Thoracic aorta (tissue), 2 donors: ENCODE results near the gene MASP2. TPM values are rescaled to one million over a fixed set of nuclear protein-coding genes. Genes with fewer than 3 reads are reported as not detected.
"Not testable (repeated sequence)": the region's sequence is repeated elsewhere in the genome, so short reads cannot be mapped to it uniquely, and the experiment has no call there.

Experiments
- ATAC-seq: fragments of 150-250 bp; one replicate; pipeline ENCODE4 v1.8.0; 2017; ENCODE audit warnings: low read depth; ENCODE audit not compliant: insufficient number of reproducible peaks, low FRiP score
- DNase-seq: peaks from one replicate; pipeline ENCODE4 v3.0.0-alpha.2; 2020; ENCODE audit warnings: low spot score
- H3K27ac ChIP-seq, 2 donors: fragments of 200-600 bp; sonication (generic); 1 replicate in 1 of 2; 2 replicates in 1 of 2; pipeline ENCODE4 v1.5.1; 2016; ENCODE audit warnings: mild to moderate bottlenecking in 2 of 2, moderate library complexity in 2 of 2
- H3K27me3 ChIP-seq: fragments of 200-600 bp; sonication (generic); replicated peaks from 2 replicates; pipeline ENCODE4 v1.6.0; 2016; ENCODE audit warnings: mild to moderate bottlenecking; ENCODE audit not compliant: insufficient read depth
- H3K36me3 ChIP-seq: fragments of 200-600 bp; sonication (generic); one replicate; pipeline ENCODE4 v1.5.1; 2016
- H3K4me1 ChIP-seq, 2 donors: fragments of 200-600 bp; sonication (generic); 1 replicate in 1 of 2; 2 replicates in 1 of 2; pipeline versions ENCODE4 v1.5.1 to v1.6.0; 2016; ENCODE audit warnings: low read depth in 2 of 2, mild to moderate bottlenecking in 1 of 2; ENCODE audit not compliant: control insufficient read depth in 1 of 2
- H3K4me3 ChIP-seq: fragments of 200-600 bp; sonication (generic); 2 replicates; pipeline ENCODE4 v1.5.1; 2016; ENCODE audit warnings: mild to moderate bottlenecking
- H3K9me3 ChIP-seq: fragments of 200-600 bp; sonication (generic); 2 replicates; pipeline ENCODE4 v1.5.1; 2016
- total RNA-seq, 2 donors: library from RNA; depleted of rRNA; stranded (reverse); fragments of >200 nt; gene quantifications; one replicate each; pipeline versions ENCODE4 v1.1.0 to v1.2.3, GENCODE V29; 2016
- TF ChIP-seq, protein P1 (sequence below): fragments of 200-600 bp; sonication (generic); IDR thresholded peaks from one replicate; pipeline ENCODE4 v1.5.1; 2019; ENCODE audit warnings: antibody characterized with exemption

The MASP2 gene
- total RNA-seq, 2 donors from 2014 or later: not detected

DNA sequence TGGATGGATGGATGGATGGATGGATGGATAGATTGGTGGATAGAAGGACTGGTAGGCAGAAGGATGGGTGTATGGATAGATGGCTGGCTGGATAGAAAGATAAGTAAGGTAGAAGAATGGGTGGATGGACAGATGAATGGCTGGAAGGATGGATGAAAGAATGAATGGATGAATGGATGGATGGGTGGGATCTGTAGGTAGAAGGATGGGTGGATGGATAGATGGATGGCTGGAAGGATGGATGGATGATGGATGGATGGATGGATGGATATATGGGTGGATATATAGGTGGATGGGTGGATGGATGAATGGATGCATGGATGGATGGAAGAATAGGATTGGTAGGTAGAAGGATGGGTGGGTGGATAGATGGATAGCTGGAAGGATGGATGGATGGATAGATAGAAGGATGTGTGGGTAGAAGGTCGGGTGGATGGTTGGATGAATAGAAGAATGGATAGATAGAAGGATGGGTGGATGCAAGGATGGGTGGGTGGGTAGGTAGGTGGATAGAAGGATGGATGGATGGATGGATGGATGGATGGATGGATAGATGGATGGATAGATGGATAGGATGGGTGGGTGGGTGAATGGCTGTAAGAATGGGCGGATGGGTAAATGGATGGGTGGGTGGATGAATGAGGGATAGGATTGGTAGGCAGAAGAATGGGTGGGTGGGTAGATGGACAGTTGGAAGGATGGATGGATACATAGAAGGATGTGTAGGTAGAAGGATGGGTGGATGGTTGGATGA lies 7.5 kb downstream of the MASP2 start:
- Histone ChIP-seq H3K4me1 (peaks cover 5 to 8% of the 10 kb centered on the region in 2 donors), H3K27ac (no peak overlapping the region), H3K4me3 (no peak overlapping the region), H3K36me3 (no peaks in the 10 kb centered on the region), H3K27me3 (no peaks in the 10 kb centered on the region), H3K9me3 (no peaks in the 10 kb centered on the region)
- ATAC-seq: no peak
- TF ChIP-seq, protein P1, sequence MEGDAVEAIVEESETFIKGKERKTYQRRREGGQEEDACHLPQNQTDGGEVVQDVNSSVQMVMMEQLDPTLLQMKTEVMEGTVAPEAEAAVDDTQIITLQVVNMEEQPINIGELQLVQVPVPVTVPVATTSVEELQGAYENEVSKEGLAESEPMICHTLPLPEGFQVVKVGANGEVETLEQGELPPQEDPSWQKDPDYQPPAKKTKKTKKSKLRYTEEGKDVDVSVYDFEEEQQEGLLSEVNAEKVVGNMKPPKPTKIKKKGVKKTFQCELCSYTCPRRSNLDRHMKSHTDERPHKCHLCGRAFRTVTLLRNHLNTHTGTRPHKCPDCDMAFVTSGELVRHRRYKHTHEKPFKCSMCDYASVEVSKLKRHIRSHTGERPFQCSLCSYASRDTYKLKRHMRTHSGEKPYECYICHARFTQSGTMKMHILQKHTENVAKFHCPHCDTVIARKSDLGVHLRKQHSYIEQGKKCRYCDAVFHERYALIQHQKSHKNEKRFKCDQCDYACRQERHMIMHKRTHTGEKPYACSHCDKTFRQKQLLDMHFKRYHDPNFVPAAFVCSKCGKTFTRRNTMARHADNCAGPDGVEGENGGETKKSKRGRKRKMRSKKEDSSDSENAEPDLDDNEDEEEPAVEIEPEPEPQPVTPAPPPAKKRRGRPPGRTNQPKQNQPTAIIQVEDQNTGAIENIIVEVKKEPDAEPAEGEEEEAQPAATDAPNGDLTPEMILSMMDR: no peak
- no peak for DNase-seq

DNA sequence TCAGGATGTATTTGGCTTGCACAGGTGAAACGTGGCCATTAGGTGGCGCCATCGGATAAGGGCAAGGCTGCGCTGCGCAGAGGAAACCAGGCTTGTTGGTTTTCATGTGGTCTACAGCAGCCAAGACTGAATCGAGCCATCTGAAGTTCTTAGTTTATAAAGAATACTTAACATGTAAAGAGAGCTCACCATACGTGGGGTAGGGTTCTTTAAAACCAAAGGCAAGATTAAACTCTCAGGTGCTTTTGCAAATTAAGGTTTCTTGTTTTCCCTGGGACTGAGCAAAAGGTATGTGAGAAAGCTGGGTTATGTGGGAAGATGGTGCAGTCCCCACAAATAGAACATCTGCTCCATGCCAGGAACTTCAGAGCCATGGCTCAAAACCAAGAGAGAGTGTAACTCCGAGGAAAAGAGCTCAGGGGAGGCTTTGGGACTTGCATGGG lies 9.3 kb downstream of the MASP2 start:
- Histone ChIP-seq H3K27me3 (no peaks in the 10 kb centered on the region), H3K36me3 (no peaks in the 10 kb centered on the region), H3K27ac (no peak overlapping the region), H3K4me1 (peaks cover 5 to 8% of the 10 kb centered on the region in 2 donors), H3K4me3 (no peak overlapping the region), H3K9me3 (no peaks in the 10 kb centered on the region)
- ATAC-seq (no peak), DNase-seq (peak; percentile 62)
- TF ChIP-seq, protein P1: peak; percentile 89

DNA sequence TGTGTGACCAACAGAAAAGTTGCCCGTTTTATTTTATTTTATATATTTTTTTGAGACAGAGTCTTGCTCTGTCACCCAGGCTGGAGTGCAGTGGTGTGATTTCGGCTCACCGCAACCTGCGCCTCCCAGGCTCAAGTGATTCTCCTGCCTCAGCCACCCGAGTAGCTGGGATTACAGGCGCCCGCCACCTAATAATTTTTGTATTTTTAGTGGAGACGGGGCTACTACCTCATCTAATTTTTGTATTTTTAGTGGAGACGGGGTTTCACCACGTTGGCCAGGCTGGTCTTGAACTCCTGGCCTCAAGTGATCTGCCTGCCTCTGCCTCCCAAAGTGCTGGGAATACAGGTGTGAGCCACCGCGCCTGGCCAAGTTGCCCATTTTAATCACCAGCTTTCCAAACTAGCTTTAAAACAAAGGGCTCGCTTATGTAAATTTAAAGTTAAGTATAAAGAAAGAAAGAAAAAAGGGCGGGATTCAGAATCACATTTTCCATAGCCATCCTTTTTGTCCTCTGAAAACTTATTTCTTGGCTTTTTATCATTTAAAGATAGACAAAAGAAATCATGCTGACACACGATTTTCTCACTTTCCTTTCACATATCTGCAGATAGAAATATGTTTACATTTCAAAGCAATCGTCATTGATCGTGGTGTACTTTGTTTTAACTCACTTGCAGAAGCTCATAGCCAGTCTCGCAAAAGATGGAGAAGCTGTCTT lies 9.9 kb downstream of the MASP2 start:
- H3K9me3 ChIP-seq, H3K4me1 ChIP-seq, H3K4me3 ChIP-seq, H3K27me3 ChIP-seq, ATAC-seq, DNase-seq, H3K36me3 ChIP-seq, H3K27ac ChIP-seq: not testable (repeated sequence)

DNA sequence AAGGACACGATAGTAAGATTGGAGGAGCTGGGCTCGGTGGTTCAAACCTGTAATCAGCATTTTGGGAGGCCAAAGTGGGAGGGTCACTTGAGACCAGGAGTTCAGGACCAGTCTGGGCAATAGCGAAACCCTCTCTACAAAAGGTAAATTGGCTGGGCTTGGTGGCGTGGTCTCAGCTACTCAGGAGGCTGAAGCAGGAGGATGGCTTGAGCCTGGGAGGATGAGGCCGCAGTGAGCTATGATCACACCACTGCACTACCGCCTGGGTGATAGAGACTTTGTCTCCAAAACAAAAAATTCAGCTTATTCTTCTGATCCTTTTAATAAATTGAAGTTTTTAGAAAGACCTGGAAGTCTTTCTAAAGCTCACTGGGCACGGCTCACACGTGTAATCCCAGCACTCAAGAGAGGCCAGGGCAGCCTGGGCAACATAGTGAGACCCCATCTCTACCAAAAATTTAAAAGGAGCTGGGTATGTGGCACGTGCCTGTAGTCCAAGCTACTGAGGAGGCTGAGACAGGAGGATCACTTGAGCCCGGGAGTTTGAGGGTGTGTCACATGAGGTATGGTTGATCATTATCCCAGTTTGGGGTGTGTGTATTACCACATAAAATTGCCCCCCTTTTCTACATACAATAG lies 15.3 kb downstream of the MASP2 start:
- DNase-seq (no peak), ATAC-seq (no peak)
- TF ChIP-seq, protein P1: no peak
- no peak overlapping the region for H3K27ac ChIP-seq
- no peak overlapping the region for H3K4me3 ChIP-seq
- H3K36me3 ChIP-seq: peaks cover 5% of the 10 kb centered on the region
- H3K9me3 ChIP-seq: no peaks in the 10 kb centered on the region
- H3K4me1 ChIP-seq: peaks cover 5 to 12% of the 10 kb centered on the region in 2 donors
- no peaks in the 10 kb centered on the region for H3K27me3 ChIP-seq

DNA sequence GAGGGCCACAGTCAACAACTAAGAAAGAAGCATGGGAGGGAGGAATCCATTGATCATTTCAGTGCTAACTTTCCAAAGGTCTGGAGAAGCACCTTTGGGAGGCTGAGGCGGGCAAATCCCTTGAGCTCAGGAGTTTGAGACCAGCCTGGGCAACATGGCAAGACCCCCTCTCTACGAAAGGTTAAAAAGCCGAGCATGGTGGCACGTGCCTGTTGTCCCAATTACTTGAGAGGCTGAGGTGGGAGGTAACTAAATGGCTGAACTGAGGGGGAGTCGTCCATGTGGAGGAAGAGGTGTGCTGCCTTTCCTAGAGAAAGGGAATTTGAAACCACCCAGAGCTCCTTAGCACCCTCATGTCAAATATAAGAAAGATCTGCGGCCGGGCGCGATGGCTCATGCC lies 16.2 kb downstream of the MASP2 start:
- TF ChIP-seq, protein P1: no peak
- no peak for ATAC-seq
- Histone ChIP-seq H3K4me1 (peaks cover 5 to 12% of the 10 kb centered on the region in 2 donors), H3K27ac (no peak overlapping the region), H3K27me3 (no peaks in the 10 kb centered on the region), H3K36me3 (peaks cover 5% of the 10 kb centered on the region), H3K9me3 (no peaks in the 10 kb centered on the region), H3K4me3 (no peak overlapping the region)
- DNase-seq: no peak
